Spleen (tissue), 11 donors: ENCODE data around the gene WLS. TPM values are rescaled to one million over a fixed set of nuclear protein-coding genes. Genes with fewer than 3 reads are reported as not detected.

Experiments
- DNase-seq: peaks from one replicate; pipeline ENCODE4 v3.0.0-alpha.2; 2020
- H3K27ac ChIP-seq, 8 donors: fragments of 200-600 bp; sonication (generic) in 7 of 8; 1 replicate in 4 of 8; 2 replicates in 4 of 8; pipeline versions ENCODE4 v1.5.0 to v1.8.0; 2016 to 2021; ENCODE audit warnings: inconsistent platforms in 4 of 8, mild to moderate bottlenecking in 4 of 8, moderate library complexity in 1 of 8
- H3K27me3 ChIP-seq, 7 donors: fragments of 200-600 bp; sonication (generic) in 6 of 7; replicated peaks in 1 of 7; 1 replicate in 4 of 7; 2 replicates in 3 of 7; pipeline versions ENCODE4 v1.5.0 to v1.8.0; 2016 to 2021; ENCODE audit warnings: inconsistent platforms in 3 of 7, mild to moderate bottlenecking in 1 of 7
- H3K36me3 ChIP-seq, 6 donors: fragments of 200-600 bp; sonication (generic) in 5 of 6; 1 replicate in 4 of 6; 2 replicates in 2 of 6; pipeline versions ENCODE4 v1.5.0 to v1.8.0; 2016 to 2021; ENCODE audit warnings: inconsistent platforms in 2 of 6
- H3K4me1 ChIP-seq, 6 donors: fragments of 200-600 bp; sonication (generic) in 5 of 6; 1 replicate in 3 of 6; 2 replicates in 3 of 6; pipeline versions ENCODE4 v1.5.0 to v1.8.0; 2016 to 2021; ENCODE audit warnings: inconsistent platforms in 3 of 6
- H3K4me3 ChIP-seq, 8 donors: fragments of 200-600 bp; sonication (generic) in 7 of 8; 1 replicate in 4 of 8; 2 replicates in 4 of 8; pipeline versions ENCODE4 v1.5.0 to v1.8.0; 2016 to 2021; ENCODE audit warnings: inconsistent platforms in 4 of 8, mild to moderate bottlenecking in 4 of 8, moderate library complexity in 2 of 8
- H3K9me3 ChIP-seq, 8 donors: fragments of 200-600 bp; sonication (generic) in 7 of 8; 1 replicate in 4 of 8; 2 replicates in 4 of 8; pipeline versions ENCODE4 v1.5.0 to v1.8.0; 2016 to 2021; ENCODE audit warnings: inconsistent platforms in 4 of 8
- POLR2A ChIP-seq, 3 donors: fragments of 450-650 bp; IDR thresholded peaks; one replicate each; pipeline ENCODE4 v1.5.1; 2017; ENCODE audit warnings: antibody characterized with exemption in 3 of 3, mild to moderate bottlenecking in 1 of 3
- POLR2AphosphoS5 ChIP-seq, 3 donors: sonication (generic); formaldehyde crosslinking; IDR thresholded peaks; one replicate each; pipeline ENCODE4 v1.5.1; 2017; ENCODE audit warnings: antibody characterized with exemption in 3 of 3
- WGBS, 5 donors: extraction: QIAGEN DNeasy Blood & Tissue Kit in 3 of 5; methylation state at CpG; one replicate each; pipeline versions ENCODE4 v1.1.5 to v1.1.7; 2013 to 2018; 5-methylcytosine and 5-hydroxymethylcytosine counted together
- intact Hi-C: fragments of 100-400 bp; cut with DNase I; formaldehyde crosslinking; loops from one replicate; pipeline ENCODE4 v1.15.0; 2023; ENCODE audit warnings: low total_unique reads
- polyA plus RNA-seq, 3 donors: library from polyadenylated mRNA; stranded (reverse); fragments of 200-250 nt; gene quantifications; one replicate each; pipeline ENCODE4 v1.2.1, GENCODE V29; 2013
- total RNA-seq, 7 donors: library from RNA; depleted of rRNA in 3 of 7; stranded (reverse); fragments of >200 nt in 3 of 7; fragmentation: NEBNext Ultra II Directional in 4 of 7; extraction: Animal tissue kit (Norgen Biotek cat#: 25700) in 4 of 7; gene quantifications; one replicate each; pipeline versions ENCODE4 v1.1.0 to v1.2.1, GENCODE V29; 2016 to 2021
- TF ChIP-seq, protein P1 (sequence below), 11 experiments: fragments of 200-600 bp in 7 of 11; fragments of 450-650 bp in 4 of 11; sonication (generic) in 4 of 11; IDR thresholded peaks in 8 of 11; conservative IDR thresholded peaks in 3 of 11; 1 replicate in 7 of 11; 2 replicates in 4 of 11; pipeline versions ENCODE4 v1.4.0 to v1.8.0; 2016 to 2021; ENCODE audit warnings: antibody characterized with exemption in 11 of 11, inconsistent platforms in 4 of 11, mild to moderate bottlenecking in 1 of 11
- donor health status: healthy with polysubstance abuse.
- donor health status: DM: no; HTN: no; CAD: no; lungs with moderate emphysema.
- donor health status: DM: no; HTN: no; CAD: no.
- donor health status: Bipolar disorder and iron deficiency.
- donor health status: healthy.
- donor health status: DM: no; HTN: no; CAD: no.
- donor health status: DM: yes; HTN: yes; CAD: no.

WLS gene
- total and polyA plus RNA-seq, 10 donors: 5.6 to 67.2 (median 53.2) TPM

DNA sequence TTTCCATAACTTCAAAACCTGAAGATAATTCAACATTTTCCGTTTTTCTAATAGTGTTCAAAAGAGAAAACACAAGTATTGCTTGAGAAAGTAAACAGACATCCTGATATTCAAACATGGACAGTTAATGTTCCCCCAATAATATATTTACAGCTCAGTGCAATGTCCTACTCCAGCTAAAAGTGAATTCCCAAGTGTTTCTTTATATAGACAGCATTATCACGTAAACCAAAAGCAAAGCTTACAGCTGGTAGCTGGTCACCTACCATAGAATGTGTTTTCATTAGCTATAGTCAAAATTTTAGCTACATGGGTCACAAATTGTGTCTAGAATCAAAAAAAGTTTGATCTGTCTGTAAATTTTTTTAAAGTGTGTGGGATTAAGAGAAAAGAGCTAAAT, 34.9 kb downstream of the WLS start:
- Histone ChIP-seq H3K9me3 (no peaks in the 10 kb centered on the region), H3K36me3 (peaks cover 0 to 11% (median 0%) of the 10 kb centered on the region in 6 donors), H3K4me1 (peaks cover 0 to 5% (median 0%) of the 10 kb centered on the region in 6 donors), H3K4me3 (no peak overlapping the region), H3K27ac (no peak overlapping the region), H3K27me3 (no peaks in the 10 kb centered on the region)
- no peak for DNase-seq
- TF ChIP-seq POLR2AphosphoS5 (IDR thresholded peaks at IDR 0.05) (no peak), POLR2A (IDR thresholded peaks at IDR 0.05) (no peak)
- TF ChIP-seq, protein P1, sequence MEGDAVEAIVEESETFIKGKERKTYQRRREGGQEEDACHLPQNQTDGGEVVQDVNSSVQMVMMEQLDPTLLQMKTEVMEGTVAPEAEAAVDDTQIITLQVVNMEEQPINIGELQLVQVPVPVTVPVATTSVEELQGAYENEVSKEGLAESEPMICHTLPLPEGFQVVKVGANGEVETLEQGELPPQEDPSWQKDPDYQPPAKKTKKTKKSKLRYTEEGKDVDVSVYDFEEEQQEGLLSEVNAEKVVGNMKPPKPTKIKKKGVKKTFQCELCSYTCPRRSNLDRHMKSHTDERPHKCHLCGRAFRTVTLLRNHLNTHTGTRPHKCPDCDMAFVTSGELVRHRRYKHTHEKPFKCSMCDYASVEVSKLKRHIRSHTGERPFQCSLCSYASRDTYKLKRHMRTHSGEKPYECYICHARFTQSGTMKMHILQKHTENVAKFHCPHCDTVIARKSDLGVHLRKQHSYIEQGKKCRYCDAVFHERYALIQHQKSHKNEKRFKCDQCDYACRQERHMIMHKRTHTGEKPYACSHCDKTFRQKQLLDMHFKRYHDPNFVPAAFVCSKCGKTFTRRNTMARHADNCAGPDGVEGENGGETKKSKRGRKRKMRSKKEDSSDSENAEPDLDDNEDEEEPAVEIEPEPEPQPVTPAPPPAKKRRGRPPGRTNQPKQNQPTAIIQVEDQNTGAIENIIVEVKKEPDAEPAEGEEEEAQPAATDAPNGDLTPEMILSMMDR (IDR thresholded peaks at IDR 0.05 in 8 of 11, conservative IDR thresholded peaks at IDR 0.05 in 3 of 11): no peak
- WGBS, 5 donors: 79 to 85% (median 82%) methylated on average over 2 of the region's 2 CpGs
- intact Hi-C loops: no loop called here

DNA sequence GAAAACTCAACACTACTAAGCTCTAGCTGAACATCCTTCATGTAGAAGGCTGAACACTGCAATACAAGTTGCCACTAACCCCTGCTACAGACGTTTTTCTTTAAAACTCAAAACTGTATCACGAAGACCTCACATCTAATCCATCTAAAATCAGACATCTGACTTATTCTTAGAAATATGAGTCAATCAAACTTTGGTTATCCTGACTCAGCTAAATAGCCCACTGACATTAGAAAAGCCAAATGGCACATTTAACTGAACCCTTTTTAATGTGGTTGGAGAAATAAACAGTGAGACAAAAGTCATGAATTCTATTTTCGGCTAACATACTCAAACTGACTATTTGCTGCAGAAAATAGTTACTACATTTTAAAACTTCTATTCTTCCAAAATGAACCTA, 35.6 kb downstream of the WLS start:
- intact Hi-C loops: no loop called here
- no peak for DNase-seq
- no peak overlapping the region for H3K4me3 ChIP-seq
- H3K36me3 ChIP-seq: peaks cover 0 to 18% (median 0%) of the 10 kb centered on the region in 6 donors
- 63 to 88% (median 80%) methylated on average over 3 of the region's 3 CpGs for WGBS, 5 donors
- no peaks in the 10 kb centered on the region for H3K9me3 ChIP-seq
- TF ChIP-seq POLR2A (IDR thresholded peaks at IDR 0.05) (no peak), POLR2AphosphoS5 (IDR thresholded peaks at IDR 0.05) (no peak)
- TF ChIP-seq, protein P1 (IDR thresholded peaks at IDR 0.05 in 8 of 11, conservative IDR thresholded peaks at IDR 0.05 in 3 of 11): no peak
- H3K27me3 ChIP-seq: no peaks in the 10 kb centered on the region
- no peak overlapping the region for H3K27ac ChIP-seq
- peaks cover 0 to 4% (median 0%) of the 10 kb centered on the region in 6 donors for H3K4me1 ChIP-seq

DNA sequence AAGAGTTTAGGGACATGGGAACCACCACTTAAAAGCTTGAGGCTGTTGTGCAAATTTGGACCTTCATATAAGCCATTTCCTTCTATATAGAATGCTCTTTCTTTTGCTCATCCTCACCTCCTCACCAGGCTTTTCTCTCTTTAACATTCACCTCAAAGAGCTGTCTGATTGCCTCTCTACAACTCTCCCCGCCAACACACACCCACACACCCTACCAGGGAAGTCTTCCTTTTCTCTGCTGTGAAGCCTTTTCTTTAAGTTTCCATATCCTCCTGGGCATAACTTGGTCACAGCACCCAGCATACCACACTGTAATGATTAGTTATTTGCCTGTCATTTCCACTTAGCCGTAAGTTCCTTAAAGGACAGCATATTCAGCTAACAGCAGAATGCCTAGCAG, 40.6 kb downstream of the WLS start:
- no peak for DNase-seq
- no peaks in the 10 kb centered on the region for H3K4me1 ChIP-seq
- no peaks in the 10 kb centered on the region for H3K9me3 ChIP-seq
- TF ChIP-seq, protein P1 (IDR thresholded peaks at IDR 0.05 in 8 of 11, conservative IDR thresholded peaks at IDR 0.05 in 3 of 11): no peak
- TF ChIP-seq POLR2A (IDR thresholded peaks at IDR 0.05) (no peak), POLR2AphosphoS5 (IDR thresholded peaks at IDR 0.05) (no peak)
- H3K27me3 ChIP-seq: no peaks in the 10 kb centered on the region
- no peak overlapping the region for H3K27ac ChIP-seq
- intact Hi-C loops: no loop called here
- peaks cover 0 to 37% (median 1%) of the 10 kb centered on the region in 6 donors for H3K36me3 ChIP-seq
- no peak overlapping the region for H3K4me3 ChIP-seq
- 81 to 92% (median 88%) methylated on average over 2 of the region's 2 CpGs for WGBS, 5 donors

DNA sequence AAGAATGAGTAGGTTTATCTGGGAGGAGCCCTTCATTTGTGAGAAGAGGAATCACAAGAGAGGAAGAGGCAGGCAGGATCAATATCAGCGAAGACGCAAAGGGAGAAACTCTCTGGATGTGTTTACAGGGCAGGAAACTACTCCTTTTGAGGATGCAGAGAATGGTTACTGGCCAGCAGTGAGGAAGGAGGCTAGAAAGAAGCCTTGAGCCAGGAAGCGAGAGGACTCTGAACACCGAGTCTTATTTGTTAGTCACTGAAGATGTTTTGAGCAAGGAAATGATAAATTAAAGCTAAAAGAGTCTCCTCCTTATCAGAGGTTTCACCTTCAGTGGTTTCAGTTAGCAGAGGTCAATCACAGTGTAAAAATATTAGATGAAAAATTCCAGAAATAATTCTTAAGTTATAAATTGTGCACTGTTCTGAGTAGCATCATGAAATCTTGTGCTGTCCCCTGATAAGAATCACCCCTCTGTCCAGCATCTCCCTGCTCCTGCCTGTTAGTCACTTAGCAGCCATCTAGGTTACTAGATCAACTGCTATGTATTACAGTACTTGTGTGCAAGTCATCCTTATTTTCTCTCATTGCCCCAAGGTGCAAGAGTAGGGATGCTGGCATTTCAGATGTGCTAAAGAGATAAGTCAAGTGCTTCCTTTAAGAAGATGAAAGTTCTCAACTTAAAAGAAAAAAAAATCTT, 43.5 kb downstream of the WLS start:
- intact Hi-C loops: no loop called here
- DNase-seq: no peak
- no peaks in the 10 kb centered on the region for H3K9me3 ChIP-seq
- TF ChIP-seq POLR2A (IDR thresholded peaks at IDR 0.05): no peak
- TF ChIP-seq POLR2AphosphoS5 (IDR thresholded peaks at IDR 0.05): no peak
- TF ChIP-seq, protein P1 (IDR thresholded peaks at IDR 0.05 in 8 of 11, conservative IDR thresholded peaks at IDR 0.05 in 3 of 11): no peak
- no peaks in the 10 kb centered on the region for H3K27me3 ChIP-seq
- H3K27ac ChIP-seq: peak overlapping the region in 2 of 8 donors; percentile 2 to 21
- H3K36me3 ChIP-seq: peaks cover 0 to 36% (median 1%) of the 10 kb centered on the region in 6 donors
- 52 to 67% (median 62%) methylated on average over 4 of the region's 4 CpGs for WGBS, 5 donors
- no peaks in the 10 kb centered on the region for H3K4me1 ChIP-seq
- H3K4me3 ChIP-seq: no peak overlapping the region
